H1 (cell line): Measurements from ENCODE around the gene RNF220. TPM values are rescaled to one million over a fixed set of nuclear protein-coding genes. Genes with fewer than 3 reads are reported as not detected.

ENCODE experiments used
- CTCF ChIA-PET: fragments of 300-600 bp; sonication (Branson Sonifier 250); formaldehyde crosslinking; loops from one replicate; lab custom pipeline; 2021; ENCODE audit not compliant: partially characterized antibody; lab: Charles Lee
- POLR2A ChIA-PET: fragments of 300-600 bp; sonication (Branson Sonifier 250); formaldehyde crosslinking; loops from one replicate; lab custom pipeline; 2021; ENCODE audit warnings: inconsistent platforms; ENCODE audit not compliant: partially characterized antibody; lab: Charles Lee
- DNase-seq, 2 experiments: peaks; one replicate each; pipeline versions ENCODE4 v3.0.0 to v3.0.0-alpha.2; 2010 to 2022; ENCODE audit warnings: low spot score in 2 of 2, low read depth in 1 of 2, mixed read lengths in 1 of 2
- FAIRE-seq: peaks from 2 replicates; lab custom pipeline; 2011; peaks lifted over from hg19 to GRCh38; lab: Jason Lieb, UNC
- H2AFZ ChIP-seq: 2 replicates; pipeline ENCODE4 v1.8.1; 2012; ENCODE audit warnings: low read length, inconsistent platforms
- H2AK5ac ChIP-seq: 2 replicates; pipeline ENCODE4 v1.6.1; 2013; ENCODE audit warnings: low read depth, low read length
- H2BK120ac ChIP-seq: replicated peaks from 2 replicates; pipeline ENCODE3; 2013; ENCODE audit warnings: low read depth, low read length, inconsistent platforms
- H2BK12ac ChIP-seq: 2 replicates; pipeline ENCODE4 v1.6.1; 2013; ENCODE audit warnings: low read depth, low read length
- H2BK15ac ChIP-seq: 2 replicates; pipeline ENCODE4 v1.6.1; 2013; ENCODE audit warnings: low read length
- H2BK20ac ChIP-seq: 2 replicates; pipeline ENCODE4 v1.6.1; 2013; ENCODE audit warnings: low read length
- H2BK5ac ChIP-seq: 2 replicates; pipeline ENCODE4 v1.6.1; 2013; ENCODE audit warnings: low read depth, low read length
- H3K14ac ChIP-seq: 2 replicates; pipeline ENCODE4 v1.6.1; 2013; ENCODE audit warnings: inconsistent platforms; ENCODE audit not compliant: insufficient read length
- H3K18ac ChIP-seq: 2 replicates; pipeline ENCODE4 v1.6.1; 2013; ENCODE audit warnings: low read length; ENCODE audit errors: extremely low read depth
- H3K23ac ChIP-seq: 2 replicates; pipeline ENCODE4 v1.6.1; 2013; ENCODE audit warnings: inconsistent platforms; ENCODE audit not compliant: insufficient read length
- H3K23me2 ChIP-seq: 2 replicates; pipeline ENCODE4 v1.6.1; 2013; ENCODE audit warnings: low read depth, low read length
- H3K27ac ChIP-seq: 2 replicates; pipeline ENCODE4 v1.6.1; 2011; ENCODE audit warnings: low read depth, low read length, inconsistent platforms
- H3K27me3 ChIP-seq, 4 experiments: replicated peaks in 1 of 4; 1 replicate in 1 of 4; 2 replicates in 3 of 4; pipeline versions ENCODE4 v1.6.1 to v1.8.1; 2011 to 2013; ENCODE audit warnings: low read length in 3 of 4, mild to moderate bottlenecking in 3 of 4, inconsistent platforms in 2 of 4, mixed read lengths in 2 of 4, moderate library complexity in 1 of 4; ENCODE audit not compliant: control insufficient read depth in 3 of 4, insufficient read depth in 3 of 4; ENCODE audit errors: extremely low read depth in 1 of 4
- H3K36me3 ChIP-seq, 4 experiments: 2 replicates each; pipeline versions ENCODE4 v1.6.1 to v1.8.1; 2011 to 2013; ENCODE audit warnings: mild to moderate bottlenecking in 4 of 4, low read length in 3 of 4, moderate library complexity in 2 of 4, control low read depth in 1 of 4, inconsistent platforms in 1 of 4; ENCODE audit not compliant: insufficient read depth in 4 of 4, control insufficient read depth in 2 of 4
- H3K4ac ChIP-seq: replicated peaks from 2 replicates; pipeline ENCODE3; 2013; ENCODE audit warnings: low read length, low read depth, mixed read lengths, inconsistent platforms; ENCODE audit not compliant: insufficient read length
- H3K4me1 ChIP-seq, 4 experiments: replicated peaks in 1 of 4; 1 replicate in 1 of 4; 2 replicates in 3 of 4; pipeline versions ENCODE4 v1.6.1 to v1.8.1; 2011 to 2013; ENCODE audit warnings: low read length in 3 of 4, inconsistent platforms in 2 of 4, mixed read lengths in 1 of 4; ENCODE audit not compliant: insufficient read depth in 4 of 4, control insufficient read depth in 3 of 4
- H3K4me2 ChIP-seq, 2 experiments: 2 replicates each; pipeline versions ENCODE4 v1.6.1 to v1.8.1; 2011 to 2013; ENCODE audit warnings: low read depth in 2 of 2, low read length in 2 of 2, control low read depth in 1 of 2, inconsistent platforms in 1 of 2, mild to moderate bottlenecking in 1 of 2; ENCODE audit not compliant: insufficient read depth in 1 of 2
- H3K4me3 ChIP-seq, 4 experiments: fragments of 200-600, 300-600 bp in 1 of 4; sonication (generic), shearing (Covaris generic), sonication (Bioruptor Twin) in 1 of 4; 2 replicates each; pipeline versions ENCODE4 v1.5.1 to v1.8.1; 2011 to 2016; ENCODE audit warnings: low read length in 4 of 4, low read depth in 3 of 4, control low read depth in 2 of 4, inconsistent platforms in 2 of 4, mild to moderate bottlenecking in 2 of 4, mixed read lengths in 1 of 4, moderate library complexity in 1 of 4; ENCODE audit not compliant: insufficient read depth in 2 of 4; ENCODE audit errors: extremely low read depth in 1 of 4
- H3K56ac ChIP-seq: replicated peaks from 2 replicates; pipeline ENCODE3; 2013; ENCODE audit warnings: low read depth, mild to moderate bottlenecking, mixed read lengths, low read length, inconsistent platforms; ENCODE audit not compliant: insufficient read length
- H3K79me1 ChIP-seq: 2 replicates; pipeline ENCODE4 v1.6.1; 2013; ENCODE audit warnings: low read depth, low read length, control low read depth
- H3K79me2 ChIP-seq, 2 experiments: 2 replicates each; pipeline versions ENCODE4 v1.6.1 to v1.8.1; 2012 to 2013; ENCODE audit warnings: low read length in 2 of 2, mild to moderate bottlenecking in 2 of 2, inconsistent platforms in 1 of 2; ENCODE audit not compliant: insufficient read depth in 2 of 2, control insufficient read depth in 1 of 2
- H3K9ac ChIP-seq, 4 experiments: replicated peaks in 1 of 4; 1 replicate in 1 of 4; 2 replicates in 3 of 4; pipeline versions ENCODE4 v1.6.1 to v1.8.1; 2011 to 2013; ENCODE audit warnings: low read depth in 3 of 4, low read length in 3 of 4, control low read depth in 2 of 4, mild to moderate bottlenecking in 2 of 4, moderate library complexity in 2 of 4, inconsistent platforms in 1 of 4; ENCODE audit errors: extremely low read depth in 1 of 4
- H3K9me3 ChIP-seq, 2 experiments: 2 replicates each; pipeline versions ENCODE4 v1.6.1 to v1.8.1; 2012 to 2013; ENCODE audit warnings: mild to moderate bottlenecking in 2 of 2, moderate library complexity in 2 of 2, control low read depth in 1 of 2, inconsistent platforms in 1 of 2, low read depth in 1 of 2, low read length in 1 of 2, mixed read lengths in 1 of 2; ENCODE audit not compliant: insufficient read depth in 2 of 2
- H4K20me1 ChIP-seq, 2 experiments: replicated peaks in 1 of 2; 2 replicates each; pipeline versions ENCODE3 to v1.8.1; 2011 to 2013; ENCODE audit warnings: inconsistent platforms in 2 of 2, low read length in 2 of 2, mild to moderate bottlenecking in 1 of 2; ENCODE audit not compliant: insufficient read depth in 2 of 2, control insufficient read depth in 1 of 2
- H4K5ac ChIP-seq: 2 replicates; pipeline ENCODE4 v1.6.1; 2013; ENCODE audit warnings: low read length, low read depth, mixed read lengths, inconsistent platforms; ENCODE audit not compliant: insufficient read length
- H4K8ac ChIP-seq: 2 replicates; pipeline ENCODE4 v1.8.0; 2013; ENCODE audit warnings: mild to moderate bottlenecking, moderate library complexity, low read length, inconsistent platforms; ENCODE audit not compliant: insufficient read depth; ENCODE audit errors: extremely low read depth
- H4K91ac ChIP-seq: replicated peaks from 2 replicates; pipeline ENCODE3; 2013; ENCODE audit warnings: low read length, mixed read lengths, inconsistent platforms; ENCODE audit not compliant: insufficient read length
- BRCA1 ChIP-seq: IDR thresholded peaks from 2 replicates; pipeline ENCODE4 v1.6.1; 2012; ENCODE audit warnings: low read depth, low read length, improper control_type of control experiment
- PHF8 ChIP-seq: fragments of 200-600 bp; sonication (generic); conservative IDR thresholded peaks from 2 replicates; pipeline ENCODE4 v1.7.1; 2012; ENCODE audit warnings: low read depth, mild to moderate bottlenecking, inconsistent platforms, low read length, moderate library complexity
- SAP30 ChIP-seq: fragments of 300-600 bp; sonication (generic); IDR thresholded peaks from 2 replicates; pipeline ENCODE4 v1.7.1; 2012; ENCODE audit warnings: low read length, moderate library complexity, mild to moderate bottlenecking, inconsistent platforms; ENCODE audit not compliant: insufficient read depth, insufficient replicate concordance
- SIRT6 ChIP-seq: IDR thresholded peaks from one replicate; pipeline ENCODE4 v1.7.1; 2012; ENCODE audit warnings: low read length, inconsistent platforms
- SP1 ChIP-seq: IDR thresholded peaks from 2 replicates; pipeline ENCODE4 v1.6.1; 2011; ENCODE audit warnings: low read depth, low read length
- TAF1 ChIP-seq: IDR thresholded peaks from 2 replicates; pipeline ENCODE4 v1.6.1; 2011; ENCODE audit warnings: mild to moderate bottlenecking, low read depth, low read length
- TCF12 ChIP-seq: IDR thresholded peaks from 2 replicates; pipeline ENCODE4 v1.6.1; 2011; ENCODE audit warnings: low read depth, mild to moderate bottlenecking, low read length
- ZNF274 ChIP-seq: IDR thresholded peaks from 2 replicates; pipeline ENCODE4 v1.7.0; 2012; ENCODE audit warnings: low read length, borderline replicate concordance; ENCODE audit errors: extremely low read depth
- WGBS, 2 experiments: shearing (Covaris generic) in 1 of 2; methylation state at CpG; one replicate each; pipeline versions ENCODE4 v1.1.6 to v1.1.7; 2013 to 2015; ENCODE audit warnings: low lambda C conversion rate in 2 of 2, mixed read lengths in 2 of 2, inconsistent platforms in 1 of 2, low coverage in 1 of 2, missing lambda C conversion rate in 1 of 2; ENCODE audit not compliant: insufficient replicate concordance in 2 of 2, insufficient coverage in 1 of 2, insufficient read length in 1 of 2; ENCODE audit errors: extremely low coverage in 1 of 2, missing lambda C conversion rate in 1 of 2; 5-methylcytosine and 5-hydroxymethylcytosine counted together
- polyA plus RNA-seq, 7 experiments: library from polyadenylated mRNA; depleted of rRNA in 3 of 7; stranded (reverse) in 5 of 7; unstranded in 2 of 7; fragments of >200 nt in 5 of 7; fragments of 200-250 nt in 2 of 7; gene quantifications; 1 replicate in 5 of 7; 2 replicates in 1 of 7; 4 replicates in 1 of 7; pipeline versions ENCODE4 v1.2.1 to v1.2.3, GENCODE V29; 2011 to 2013; ENCODE audit warnings: missing spikeins in 2 of 7, mixed read lengths in 2 of 7
- total RNA-seq: library from RNA; stranded (reverse); fragmentation: NEBNext Ultra II Directional; extraction: Animal tissue kit (Norgen Biotek cat#: 25700); gene quantifications from 2 replicates; pipeline ENCODE4 v1.2.1, GENCODE V29; 2021

Gene RNF220
- total and polyA plus RNA-seq, 2 of the 8 experiments (the other 6 are each of a cell fraction or from before 2014, with no cell fraction given): 123 to 160 TPM

- H3K14ac ChIP-seq: no peak overlapping the region
- no peaks in the 10 kb centered on the region; the same call in 1 of the 2 replicates for H3K79me1 ChIP-seq
- H2BK20ac ChIP-seq: no peak overlapping the region
- no peaks in the 10 kb centered on the region for H3K36me3 ChIP-seq
- no peak for FAIRE-seq
- H3K4me3 ChIP-seq: no peak overlapping the region
- H3K18ac ChIP-seq: no peak overlapping the region
- WGBS, 2 experiments: 78% methylated on average over 5 of the region's 5 CpGs; no CpG with 5 or more reads in 1 of the 2 experiments
- no peak overlapping the region for H3K27ac ChIP-seq
- H2BK12ac ChIP-seq: 0 out of 2 replicates have a peak overlapping the region, but pooled peaks have one; percentile 14
- no peak overlapping the region for H3K23ac ChIP-seq
- H3K4me1 ChIP-seq: peaks cover 4 to 23% (median 12%) of the 10 kb centered on the region in 4 experiments
- TF ChIP-seq ZNF274: no peak
- no peak for TF ChIP-seq BRCA1
- TF ChIP-seq SAP30: no peak
- TF ChIP-seq TCF12: no peak
- no peak for TF ChIP-seq TAF1
- no peak for TF ChIP-seq SIRT6
- no peak for TF ChIP-seq SP1
- TF ChIP-seq PHF8: no peak
- POLR2A ChIA-PET: interaction anchor here (1.8 kb wide), 1 partner anchor 79 kb away, joined by 4 read pairs; no protein-coding TSS in a partner anchor
- H3K9ac ChIP-seq: no peak overlapping the region
- no peak overlapping the region for H4K91ac ChIP-seq
- no peak overlapping the region for H4K8ac ChIP-seq
- H2AFZ ChIP-seq: no peak overlapping the region
- H4K5ac ChIP-seq: no peak overlapping the region
- no peak overlapping the region for H3K4me2 ChIP-seq
- no peaks in the 10 kb centered on the region for H4K20me1 ChIP-seq
- H3K27me3 ChIP-seq: peaks cover 0 to 8% (median 2%) of the 10 kb centered on the region in 4 experiments; a peak in 2 of 7 replicates
- CTCF ChIA-PET: interaction anchor here (1.1 to 12.2 kb wide), 7 partner anchors 10 to 332 kb away, joined by 3 to 78 read pairs (median 4); no protein-coding TSS in a partner anchor
- DNase-seq: no peak
- no peak overlapping the region for H2BK15ac ChIP-seq
- H3K56ac ChIP-seq: no peak overlapping the region
- no peak overlapping the region; the same call in 1 of the 2 replicates for H2BK5ac ChIP-seq
- peaks cover 0 to 3% of the 10 kb centered on the region in 2 experiments; a peak in 2 of 4 replicates for H3K79me2 ChIP-seq
- H3K9me3 ChIP-seq: no peaks in the 10 kb centered on the region
- H3K23me2 ChIP-seq: no peaks in the 10 kb centered on the region
- no peak overlapping the region for H2AK5ac ChIP-seq
- no peak overlapping the region for H2BK120ac ChIP-seq
- no peak overlapping the region for H3K4ac ChIP-seq
These were observed 144.5 kb downstream of the RNF220 start for GRCh38 chr1:44549510-44549909.
